ENCODE data around the gene HYI. TPM values are rescaled to one million over a fixed set of nuclear protein-coding genes. Genes with fewer than 3 reads are reported as not detected.

Gene HYI
- 24.5 and 82.0 TPM in 2 replicates for total RNA-seq

GRCh38 chr1:43453442-43454269 lies at the start of gene HYI:
HYI (minus strand) TSS chr1:43453931; CDS start chr1:43453793, 138 bp downstream.

Other genes starting within 250 kb of the HYI start
- gene TMEM125, start 183.9 kb downstream of the HYI start, total RNA-seq = not detected in 2 replicates
- not detected in 2 replicates for gene C1orf210, start 168.3 kb downstream of the HYI start, total RNA-seq
- gene TIE1, start 152.9 kb downstream of the HYI start, total RNA-seq = 962 and 1,146 TPM in 2 replicates
- 0.09 and 0.11 TPM in 2 replicates for gene MPL, start 116.1 kb downstream of the HYI start, total RNA-seq
- 8.3 and 10.1 TPM in 2 replicates for gene CDC20, start 95.0 kb downstream of the HYI start, total RNA-seq
- 38.4 and 54.4 TPM in 2 replicates for gene ELOVL1, start 85.9 kb downstream of the HYI start, total RNA-seq
- 35.2 and 39.4 TPM in 2 replicates for gene MED8, start 64.1 kb downstream of the HYI start, total RNA-seq
- gene SZT2, start 64.0 kb downstream of the HYI start, total RNA-seq = 14.5 and 14.6 TPM in 2 replicates
- 28.6 and 56.3 TPM in 2 replicates for gene PTPRF, start 77.0 kb upstream of the HYI start, total RNA-seq
- 40.0 and 45.0 TPM in 2 replicates for gene KDM4A, start 196.2 kb upstream of the HYI start, total RNA-seq

All from dermis lymphatic vessel endothelial cell (primary cell).